Omental fat pad (tissue), 4 donors: ENCODE data around the gene CRIM1. TPM values are rescaled to one million over a fixed set of nuclear protein-coding genes. Genes with fewer than 3 reads are reported as not detected.

Experiments used
- ATAC-seq: fragments of 150-250 bp; one replicate; pipeline ENCODE4 v1.9.1; 2016; ENCODE audit warnings: mild to moderate bottlenecking, moderate library complexity; ENCODE audit not compliant: low FRiP score
- DNase-seq: peaks from one replicate; pipeline ENCODE4 v3.0.0-alpha.2; 2019; ENCODE audit warnings: low spot score
- CTCF ChIP-seq, 3 donors: fragments of 450-650 bp; IDR thresholded peaks; one replicate each; pipeline ENCODE4 v1.5.1; 2016 to 2017; ENCODE audit warnings: antibody characterized with exemption in 3 of 3, mild to moderate bottlenecking in 3 of 3, moderate library complexity in 2 of 3
- total RNA-seq, 4 donors: library from RNA; depleted of rRNA; stranded (reverse); fragments of >200 nt; gene quantifications; one replicate each; pipeline ENCODE4 v1.1.0, GENCODE V29; 2016

Gene CRIM1
- total RNA-seq, 4 donors from 2014 or later: 229 to 252 (median 233) TPM

GRCh38 chr2:36385603-36386002, 30.0 kb downstream of the CRIM1 start:
- DNase-seq (no peak), ATAC-seq (no peak)
- no peak for TF ChIP-seq CTCF (IDR thresholded peaks at IDR 0.05)

GRCh38 chr2:36387258-36387916, 31.8 kb downstream of the CRIM1 start:
- no peak for DNase-seq
- no peak for ATAC-seq
- TF ChIP-seq CTCF (IDR thresholded peaks at IDR 0.05): no peak

GRCh38 chr2:36388472-36388871, 32.9 kb downstream of the CRIM1 start:
- DNase-seq (no peak), ATAC-seq (no peak)
- no peak for TF ChIP-seq CTCF (IDR thresholded peaks at IDR 0.05)

GRCh38 chr2:36389091-36389564, 33.5 kb downstream of the CRIM1 start:
- DNase-seq: no peak
- ATAC-seq: peak; percentile 60
- TF ChIP-seq CTCF (IDR thresholded peaks at IDR 0.05): no peak

GRCh38 chr2:36389577-36389976, 34.0 kb downstream of the CRIM1 start:
- DNase-seq: no peak
- ATAC-seq: no peak
- no peak for TF ChIP-seq CTCF (IDR thresholded peaks at IDR 0.05)

- ATAC-seq (no peak), DNase-seq (no peak)
- no peak for TF ChIP-seq CTCF (IDR thresholded peaks at IDR 0.05)
These were observed 37.1 kb downstream of the CRIM1 start for GRCh38 chr2:36392571-36393255.
